Neural cell (in vitro differentiated cells): Measurements from ENCODE around the gene RAD9A. TPM values are rescaled to one million over a fixed set of nuclear protein-coding genes. Genes with fewer than 3 reads are reported as not detected.

Experiments
- H2AFZ ChIP-seq: fragments of 200-600, 300-800 bp; sonication (generic), shearing (Covaris generic); 2 replicates; pipeline ENCODE4 v1.6.0; 2014; ENCODE audit warnings: low read depth, mild to moderate bottlenecking, antibody characterized with exemption, low read length, moderate library complexity
- H3F3A ChIP-seq: fragments of 200-600 bp; shearing (Covaris generic); 2 replicates; pipeline ENCODE4 v1.6.1; 2016; ENCODE audit warnings: mild to moderate bottlenecking, moderate library complexity, mixed read lengths, antibody characterized with exemption, low read length; ENCODE audit not compliant: insufficient read depth, poor library complexity, severe bottlenecking
- H3K27ac ChIP-seq: fragments of 200-600, 300-800 bp; sonication (generic), shearing (Covaris generic); 2 replicates; pipeline ENCODE4 v1.5.1; 2014; ENCODE audit warnings: mild to moderate bottlenecking, low read length, moderate library complexity
- H3K27me3 ChIP-seq: fragments of 300-800, 200-600 bp; sonication (generic), shearing (Covaris generic); 2 replicates; pipeline ENCODE4 v1.6.0; 2014; ENCODE audit warnings: mild to moderate bottlenecking, low read depth, low read length, moderate library complexity; ENCODE audit not compliant: insufficient read depth
- H3K36me3 ChIP-seq: fragments of 300-800, 200-600 bp; sonication (generic), shearing (Covaris generic); 2 replicates; pipeline ENCODE4 v1.5.1; 2014; ENCODE audit warnings: mild to moderate bottlenecking, antibody characterized with exemption, low read length, moderate library complexity; ENCODE audit not compliant: insufficient read depth
- H3K4me2 ChIP-seq: fragments of 300-800, 200-600 bp; sonication (generic), shearing (Covaris generic); 2 replicates; pipeline ENCODE4 v1.6.0; 2014; ENCODE audit warnings: mild to moderate bottlenecking, low read length
- H3K4me3 ChIP-seq: fragments of 300-800, 200-600 bp; sonication (generic), shearing (Covaris generic); 2 replicates; pipeline ENCODE4 v1.5.1; 2014; ENCODE audit warnings: mild to moderate bottlenecking, low read length, moderate library complexity
- H3K79me2 ChIP-seq: fragments of 200-600 bp; shearing (Covaris generic); replicated peaks from 2 replicates; pipeline ENCODE4 v1.6.0; 2014; ENCODE audit warnings: mild to moderate bottlenecking, low read length, moderate library complexity; ENCODE audit not compliant: insufficient read depth
- H3K9ac ChIP-seq: fragments of 300-800, 200-600 bp; sonication (generic), shearing (Covaris generic); 2 replicates; pipeline ENCODE4 v1.6.1; 2016; ENCODE audit warnings: mild to moderate bottlenecking, low read length, mixed read lengths
- H3K9me2 ChIP-seq: fragments of 200-600 bp; shearing (Covaris generic); 2 replicates; pipeline ENCODE4 v1.6.1; 2016; ENCODE audit warnings: mild to moderate bottlenecking, low read length, mixed read lengths; ENCODE audit not compliant: insufficient read depth
- H3K9me3 ChIP-seq: fragments of 200-600, 300-800 bp; sonication (generic), shearing (Covaris generic); 2 replicates; pipeline ENCODE4 v1.6.1; 2016; ENCODE audit warnings: mild to moderate bottlenecking, mixed run types, low read length, moderate library complexity, mixed read lengths
- H4K20me1 ChIP-seq: fragments of 200-600 bp; shearing (Covaris generic); 2 replicates; pipeline ENCODE4 v1.6.1; 2016; ENCODE audit warnings: mild to moderate bottlenecking, mixed run types; ENCODE audit not compliant: insufficient read depth
- EP300 ChIP-seq: fragments of 450-650 bp; conservative IDR thresholded peaks from 2 replicates; pipeline ENCODE4 v1.6.1; 2014; ENCODE audit warnings: antibody characterized with exemption, mild to moderate bottlenecking, moderate library complexity; ENCODE audit not compliant: poor library complexity, severe bottlenecking
- MXI1 ChIP-seq: fragments of 450-650 bp; conservative IDR thresholded peaks from 2 replicates; pipeline ENCODE4 v1.6.1; 2014; ENCODE audit warnings: antibody characterized with exemption, mild to moderate bottlenecking; ENCODE audit not compliant: poor library complexity, severe bottlenecking
- POLR2AphosphoS5 ChIP-seq: IDR thresholded peaks from 2 replicates; pipeline ENCODE4 v1.6.1; 2012
- SMC3 ChIP-seq: fragments of 450-650 bp; conservative IDR thresholded peaks from 2 replicates; pipeline ENCODE4 v1.6.1; 2014; ENCODE audit warnings: antibody characterized with exemption, mild to moderate bottlenecking, moderate library complexity; ENCODE audit not compliant: poor library complexity
- TAF1 ChIP-seq: IDR thresholded peaks from 2 replicates; pipeline ENCODE4 v1.6.1; 2012; ENCODE audit warnings: low read depth
- polyA plus RNA-seq: library from polyadenylated mRNA; depleted of rRNA; stranded (reverse); fragments of >200 nt; gene quantifications from 2 replicates; pipeline ENCODE4 v1.2.3, GENCODE V29; 2014
- TF ChIP-seq, protein P1 (sequence below): IDR thresholded peaks from 2 replicates; pipeline ENCODE4 v1.6.1; 2012; ENCODE audit warnings: borderline replicate concordance
- TF ChIP-seq, protein P2 (sequence below): fragments of 450-650 bp; IDR thresholded peaks from 2 replicates; pipeline ENCODE4 v1.5.1; 2014; ENCODE audit warnings: antibody characterized with exemption, mild to moderate bottlenecking, moderate library complexity; ENCODE audit not compliant: poor library complexity, severe bottlenecking

Gene RAD9A
- polyA plus RNA-seq, 1 donor from 2014 or later, result 59.6 TPM

DNA sequence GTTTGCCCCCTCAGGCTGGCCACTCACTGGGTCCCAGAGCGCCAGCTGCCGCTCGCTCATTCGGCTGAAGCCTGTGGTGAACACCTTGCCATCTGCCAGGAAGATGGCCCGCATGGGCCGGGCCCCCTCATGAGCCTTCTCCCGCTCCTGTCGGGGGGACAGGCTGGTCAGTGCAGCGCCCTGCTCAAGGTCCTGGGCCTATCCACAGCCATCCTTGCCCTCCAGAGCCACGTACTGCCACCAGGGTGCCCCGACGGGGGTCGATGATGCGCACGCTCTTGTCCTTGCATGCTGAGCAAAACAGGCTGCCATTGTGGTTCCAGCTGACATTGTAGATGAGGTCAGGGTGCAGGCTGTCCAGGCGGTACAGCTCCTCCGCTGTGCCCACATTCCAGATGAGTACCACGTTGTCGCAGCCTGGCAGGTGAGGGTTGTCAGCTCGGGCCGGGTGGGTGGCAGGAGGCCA, 49.3 kb downstream of the RAD9A start:
- Histone ChIP-seq H2AFZ (no peak overlapping the region), H3K79me2 (no peaks in the 10 kb centered on the region), H3K36me3 (no peaks in the 10 kb centered on the region), H3K4me2 (no peak overlapping the region), H3K4me3 (no peak overlapping the region), H3K27me3 (no peaks in the 10 kb centered on the region), H3K9me3 (no peaks in the 10 kb centered on the region), H3K9me2 (no peaks in the 10 kb centered on the region), H3F3A (no peaks in the 10 kb centered on the region), H3K27ac (no peak overlapping the region), H3K9ac (no peak overlapping the region), H4K20me1 (no peaks in the 10 kb centered on the region)
- no peak for TF ChIP-seq SMC3
- no peak for TF ChIP-seq EP300

DNA sequence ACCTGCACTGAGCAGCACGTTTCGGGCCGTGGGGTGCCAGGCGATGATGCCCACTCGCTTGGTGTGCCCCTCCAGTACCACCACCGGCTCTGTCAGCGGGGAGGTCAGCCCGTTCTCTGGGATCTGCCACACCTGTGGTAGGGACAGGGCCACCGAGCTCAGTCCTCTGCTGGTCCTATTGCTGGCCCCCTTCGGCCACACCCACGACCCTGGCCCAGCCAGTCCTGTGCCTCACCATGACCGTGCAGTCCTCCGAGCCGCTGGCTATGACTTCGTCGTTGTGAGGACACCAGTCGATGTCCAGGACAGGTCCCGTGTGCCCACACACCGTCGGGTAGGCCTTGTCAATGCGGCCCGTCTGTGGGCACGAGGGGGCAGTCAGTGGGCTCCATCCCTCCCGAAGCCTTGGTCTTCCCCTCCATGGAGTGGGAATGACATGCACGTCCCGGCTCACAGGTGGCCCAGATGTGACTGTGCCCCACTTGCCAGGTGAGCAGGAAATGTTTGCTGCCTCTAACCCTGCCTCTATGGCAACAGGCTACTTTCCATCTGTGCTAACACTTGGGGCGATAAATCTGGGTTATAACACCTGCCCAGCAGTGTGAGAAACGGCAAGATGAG, 50.1 kb downstream of the RAD9A start:
- Histone ChIP-seq H2AFZ (no peak overlapping the region), H4K20me1 (no peaks in the 10 kb centered on the region), H3K36me3 (no peaks in the 10 kb centered on the region), H3F3A (no peaks in the 10 kb centered on the region), H3K27me3 (no peaks in the 10 kb centered on the region), H3K4me2 (no peak overlapping the region), H3K9ac (no peak overlapping the region), H3K27ac (no peak overlapping the region), H3K4me3 (no peak overlapping the region), H3K9me2 (no peaks in the 10 kb centered on the region), H3K9me3 (no peaks in the 10 kb centered on the region), H3K79me2 (no peaks in the 10 kb centered on the region)
- no peak for TF ChIP-seq POLR2AphosphoS5
- no peak for TF ChIP-seq TAF1
- TF ChIP-seq SMC3, result no peak

DNA sequence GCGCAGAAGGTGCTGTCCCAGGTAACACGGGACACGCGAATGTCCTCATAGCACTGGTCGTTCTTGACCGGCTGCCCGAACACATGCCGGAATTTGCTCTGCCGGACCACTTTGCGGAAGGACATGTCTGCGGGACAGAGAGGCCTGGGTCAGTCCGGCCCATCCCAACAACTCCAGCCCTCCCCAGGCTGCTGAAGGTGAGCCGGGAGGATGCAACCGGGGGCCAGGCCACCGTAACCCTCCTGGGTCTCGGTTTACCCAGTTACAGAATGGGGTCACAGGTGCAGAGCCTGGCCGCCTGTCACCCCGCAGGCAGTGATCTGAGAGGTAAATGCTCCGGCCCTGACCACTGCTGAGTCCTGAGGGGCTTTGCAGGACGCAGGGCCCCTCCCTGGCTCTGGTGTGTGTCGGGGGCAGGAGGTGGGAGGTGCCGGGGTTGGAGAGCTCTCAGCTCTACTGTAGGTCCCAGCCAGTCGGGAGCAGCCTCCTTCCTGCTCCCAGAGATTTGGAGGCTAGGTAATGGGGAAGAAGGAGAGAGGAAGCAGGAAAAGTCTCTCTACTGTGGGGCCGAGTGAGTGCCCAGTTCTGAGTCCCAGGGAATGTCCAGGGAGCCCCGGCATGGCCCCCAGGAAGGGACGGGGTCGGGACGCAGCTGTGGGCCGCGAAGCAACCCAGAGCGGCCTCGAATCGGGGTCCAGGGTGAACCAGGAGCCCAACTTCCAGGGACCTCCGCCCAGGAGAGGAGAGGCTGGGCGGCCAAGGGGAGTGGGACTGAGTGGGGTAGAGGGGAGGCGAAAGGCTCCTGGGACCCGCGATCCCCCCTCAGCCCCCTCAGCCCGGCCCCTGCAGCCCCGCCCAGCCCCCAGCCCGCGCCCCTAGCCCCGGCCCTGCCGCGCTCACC, 51.0 kb downstream of the RAD9A start:
- Histone ChIP-seq H3K9me3 (no peaks in the 10 kb centered on the region), H3K9ac (peak overlapping the region; percentile 80), H3K9me2 (no peaks in the 10 kb centered on the region), H3K27ac (peak overlapping the region; percentile 56), H3K36me3 (no peaks in the 10 kb centered on the region), H3F3A (no peaks in the 10 kb centered on the region), H4K20me1 (no peaks in the 10 kb centered on the region), H3K4me2 (peak overlapping the region; percentile 86), H3K79me2 (no peaks in the 10 kb centered on the region), H2AFZ (peak overlapping the region; percentile 14), H3K4me3 (peak overlapping the region; percentile 82), H3K27me3 (no peaks in the 10 kb centered on the region)
- TF ChIP-seq SMC3 (no peak), EP300 (no peak), POLR2AphosphoS5 (no peak), MXI1 (no peak)
- TF ChIP-seq, protein P1, sequence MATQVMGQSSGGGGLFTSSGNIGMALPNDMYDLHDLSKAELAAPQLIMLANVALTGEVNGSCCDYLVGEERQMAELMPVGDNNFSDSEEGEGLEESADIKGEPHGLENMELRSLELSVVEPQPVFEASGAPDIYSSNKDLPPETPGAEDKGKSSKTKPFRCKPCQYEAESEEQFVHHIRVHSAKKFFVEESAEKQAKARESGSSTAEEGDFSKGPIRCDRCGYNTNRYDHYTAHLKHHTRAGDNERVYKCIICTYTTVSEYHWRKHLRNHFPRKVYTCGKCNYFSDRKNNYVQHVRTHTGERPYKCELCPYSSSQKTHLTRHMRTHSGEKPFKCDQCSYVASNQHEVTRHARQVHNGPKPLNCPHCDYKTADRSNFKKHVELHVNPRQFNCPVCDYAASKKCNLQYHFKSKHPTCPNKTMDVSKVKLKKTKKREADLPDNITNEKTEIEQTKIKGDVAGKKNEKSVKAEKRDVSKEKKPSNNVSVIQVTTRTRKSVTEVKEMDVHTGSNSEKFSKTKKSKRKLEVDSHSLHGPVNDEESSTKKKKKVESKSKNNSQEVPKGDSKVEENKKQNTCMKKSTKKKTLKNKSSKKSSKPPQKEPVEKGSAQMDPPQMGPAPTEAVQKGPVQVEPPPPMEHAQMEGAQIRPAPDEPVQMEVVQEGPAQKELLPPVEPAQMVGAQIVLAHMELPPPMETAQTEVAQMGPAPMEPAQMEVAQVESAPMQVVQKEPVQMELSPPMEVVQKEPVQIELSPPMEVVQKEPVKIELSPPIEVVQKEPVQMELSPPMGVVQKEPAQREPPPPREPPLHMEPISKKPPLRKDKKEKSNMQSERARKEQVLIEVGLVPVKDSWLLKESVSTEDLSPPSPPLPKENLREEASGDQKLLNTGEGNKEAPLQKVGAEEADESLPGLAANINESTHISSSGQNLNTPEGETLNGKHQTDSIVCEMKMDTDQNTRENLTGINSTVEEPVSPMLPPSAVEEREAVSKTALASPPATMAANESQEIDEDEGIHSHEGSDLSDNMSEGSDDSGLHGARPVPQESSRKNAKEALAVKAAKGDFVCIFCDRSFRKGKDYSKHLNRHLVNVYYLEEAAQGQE, result no peak
- TF ChIP-seq, protein P2, sequence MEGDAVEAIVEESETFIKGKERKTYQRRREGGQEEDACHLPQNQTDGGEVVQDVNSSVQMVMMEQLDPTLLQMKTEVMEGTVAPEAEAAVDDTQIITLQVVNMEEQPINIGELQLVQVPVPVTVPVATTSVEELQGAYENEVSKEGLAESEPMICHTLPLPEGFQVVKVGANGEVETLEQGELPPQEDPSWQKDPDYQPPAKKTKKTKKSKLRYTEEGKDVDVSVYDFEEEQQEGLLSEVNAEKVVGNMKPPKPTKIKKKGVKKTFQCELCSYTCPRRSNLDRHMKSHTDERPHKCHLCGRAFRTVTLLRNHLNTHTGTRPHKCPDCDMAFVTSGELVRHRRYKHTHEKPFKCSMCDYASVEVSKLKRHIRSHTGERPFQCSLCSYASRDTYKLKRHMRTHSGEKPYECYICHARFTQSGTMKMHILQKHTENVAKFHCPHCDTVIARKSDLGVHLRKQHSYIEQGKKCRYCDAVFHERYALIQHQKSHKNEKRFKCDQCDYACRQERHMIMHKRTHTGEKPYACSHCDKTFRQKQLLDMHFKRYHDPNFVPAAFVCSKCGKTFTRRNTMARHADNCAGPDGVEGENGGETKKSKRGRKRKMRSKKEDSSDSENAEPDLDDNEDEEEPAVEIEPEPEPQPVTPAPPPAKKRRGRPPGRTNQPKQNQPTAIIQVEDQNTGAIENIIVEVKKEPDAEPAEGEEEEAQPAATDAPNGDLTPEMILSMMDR, result no peak
